ENCODE results near the gene CRAT. TPM values are rescaled to one million over a fixed set of nuclear protein-coding genes. Genes with fewer than 3 reads are reported as not detected.
"Not testable (repeated sequence)": the region's sequence is repeated elsewhere in the genome, so short reads cannot be mapped to it uniquely, and the experiment has no call there.

The CRAT gene
- total RNA-seq, 4 donors from 2014 or later: 20.0 to 42.4 (median 27.4) TPM

DNA sequence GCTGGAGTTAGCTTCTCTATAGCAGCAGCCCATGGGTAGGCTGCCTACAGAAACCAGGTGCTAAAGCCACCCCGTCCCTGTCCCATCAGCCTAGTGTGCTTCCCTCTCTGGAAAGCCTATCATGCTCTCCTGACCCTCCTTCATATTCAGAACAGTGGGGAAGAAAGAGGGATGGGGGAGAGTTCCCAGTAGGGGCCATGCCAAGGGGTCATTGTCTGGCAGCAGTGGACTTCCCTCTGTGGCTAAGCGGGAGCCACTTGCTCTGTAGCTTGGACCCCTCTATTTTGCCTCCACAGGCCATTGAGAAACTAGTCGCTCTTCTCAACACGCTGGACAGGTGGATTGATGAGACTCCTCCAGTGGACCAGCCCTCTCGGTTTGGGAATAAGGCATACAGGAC is 18.1 kb upstream of the CRAT start:
- intact Hi-C loops (cut with DNase I; ENCODE audit: low total_unique reads): loop anchor here (10.0 kb wide), 1 partner anchor 656 kb away; no protein-coding TSS in a partner anchor
- no peaks in the 10 kb centered on the region for H3K36me3 ChIP-seq

GRCh38 chr9:129126749-129127618 is 16.4 kb upstream of the CRAT start:
- Histone ChIP-seq H3K9me3 (no peaks in the 10 kb centered on the region), H3K4me1 (no peaks in the 10 kb centered on the region), H3K27ac (peak overlapping the region in 1 of 2 donors; percentile 11), H3K27me3 (no peaks in the 10 kb centered on the region), H3K36me3 (no peaks in the 10 kb centered on the region), H3K4me3 (no peak overlapping the region)
- TF ChIP-seq POLR2A (IDR thresholded peaks at IDR 0.05): no peak
- TF ChIP-seq, protein P1, sequence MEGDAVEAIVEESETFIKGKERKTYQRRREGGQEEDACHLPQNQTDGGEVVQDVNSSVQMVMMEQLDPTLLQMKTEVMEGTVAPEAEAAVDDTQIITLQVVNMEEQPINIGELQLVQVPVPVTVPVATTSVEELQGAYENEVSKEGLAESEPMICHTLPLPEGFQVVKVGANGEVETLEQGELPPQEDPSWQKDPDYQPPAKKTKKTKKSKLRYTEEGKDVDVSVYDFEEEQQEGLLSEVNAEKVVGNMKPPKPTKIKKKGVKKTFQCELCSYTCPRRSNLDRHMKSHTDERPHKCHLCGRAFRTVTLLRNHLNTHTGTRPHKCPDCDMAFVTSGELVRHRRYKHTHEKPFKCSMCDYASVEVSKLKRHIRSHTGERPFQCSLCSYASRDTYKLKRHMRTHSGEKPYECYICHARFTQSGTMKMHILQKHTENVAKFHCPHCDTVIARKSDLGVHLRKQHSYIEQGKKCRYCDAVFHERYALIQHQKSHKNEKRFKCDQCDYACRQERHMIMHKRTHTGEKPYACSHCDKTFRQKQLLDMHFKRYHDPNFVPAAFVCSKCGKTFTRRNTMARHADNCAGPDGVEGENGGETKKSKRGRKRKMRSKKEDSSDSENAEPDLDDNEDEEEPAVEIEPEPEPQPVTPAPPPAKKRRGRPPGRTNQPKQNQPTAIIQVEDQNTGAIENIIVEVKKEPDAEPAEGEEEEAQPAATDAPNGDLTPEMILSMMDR (IDR thresholded peaks at IDR 0.05): no peak
- intact Hi-C loops (cut with DNase I; ENCODE audit: low total_unique reads): loop anchor here (10.0 kb wide), 1 partner anchor 658 kb away; no protein-coding TSS in a partner anchor
- no peak for DNase-seq

More for the DNA sequence above, 18.1 kb upstream of the CRAT start:
- H3K9me3 ChIP-seq: no peaks in the 10 kb centered on the region
- H3K27ac ChIP-seq: no peak overlapping the region
- TF ChIP-seq POLR2A (IDR thresholded peaks at IDR 0.05): no peak
- TF ChIP-seq, protein P1 (IDR thresholded peaks at IDR 0.05): no peak
- H3K27me3 ChIP-seq: no peaks in the 10 kb centered on the region
- H3K4me1 ChIP-seq: no peaks in the 10 kb centered on the region
- H3K4me3 ChIP-seq: no peak overlapping the region
- DNase-seq: no peak

GRCh38 chr9:129125478-129125877 is 14.9 kb upstream of the CRAT start:
- H3K9me3 ChIP-seq: no peaks in the 10 kb centered on the region
- no peak overlapping the region for H3K27ac ChIP-seq
- H3K4me1 ChIP-seq: no peaks in the 10 kb centered on the region
- TF ChIP-seq, protein P1 (IDR thresholded peaks at IDR 0.05): no peak
- no peak for TF ChIP-seq POLR2A (IDR thresholded peaks at IDR 0.05)
- H3K4me3 ChIP-seq: no peak overlapping the region
- no peaks in the 10 kb centered on the region for H3K36me3 ChIP-seq
- DNase-seq: no peak
- intact Hi-C loops (cut with DNase I; ENCODE audit: low total_unique reads): loop anchor here (10.0 kb wide), 1 partner anchor 659 kb away; no protein-coding TSS in a partner anchor
- no peaks in the 10 kb centered on the region for H3K27me3 ChIP-seq

GRCh38 chr9:129124506-129125069 is 14.0 kb upstream of the CRAT start:
- Histone ChIP-seq H3K36me3 (no peaks in the 10 kb centered on the region), H3K4me1 (no peaks in the 10 kb centered on the region), H3K9me3 (no peaks in the 10 kb centered on the region), H3K27ac (no peak overlapping the region), H3K4me3 (no peak overlapping the region), H3K27me3 (no peaks in the 10 kb centered on the region)
- no peak for DNase-seq
- intact Hi-C loops (cut with DNase I; ENCODE audit: low total_unique reads): loop anchor here (10.0 kb wide), 1 partner anchor 660 kb away; no protein-coding TSS in a partner anchor
- TF ChIP-seq, protein P1 (IDR thresholded peaks at IDR 0.05): no peak
- TF ChIP-seq POLR2A (IDR thresholded peaks at IDR 0.05): no peak

- intact Hi-C loops (cut with DNase I; ENCODE audit: low total_unique reads): loop anchor here (10.0 kb wide), 1 partner anchor 662 kb away; no protein-coding TSS in a partner anchor
- not testable (repeated sequence) for H3K4me3 ChIP-seq, H3K4me1 ChIP-seq, H3K27me3 ChIP-seq, DNase-seq, H3K27ac ChIP-seq, H3K9me3 ChIP-seq, H3K36me3 ChIP-seq
These were observed 12.4 kb upstream of the CRAT start for GRCh38 chr9:129122976-129123375.

Measured in uterus (tissue), 4 donors.